ENCODE results near the gene CEP72. TPM values are rescaled to one million over a fixed set of nuclear protein-coding genes. Genes with fewer than 3 reads are reported as not detected.
"Not testable (repeated sequence)": the region's sequence is repeated elsewhere in the genome, so short reads cannot be mapped to it uniquely, and the experiment has no call there.

CEP72 gene
- total RNA-seq, 2 experiments from 2014 or later, result 34.4 to 38.6 TPM

- no peak overlapping the region for H3K4me3 Mint-ChIP-seq
- ChIA-PET CTCF (no interaction called here), POLR2A (no interaction called here)
- no peaks in the 10 kb centered on the region for H3K36me3 Mint-ChIP-seq (ENCODE audit: low read depth)
- no peak overlapping the region for H3K27ac Mint-ChIP-seq
- ATAC-seq (no peak), DNase-seq (no peak)
- H3K27me3 Mint-ChIP-seq (ENCODE audit: low read depth), result peaks cover 7% of the 10 kb centered on the region
- no peaks in the 10 kb centered on the region for H3K9me3 Mint-ChIP-seq (ENCODE audit: insufficient read depth)
- peaks cover 9% of the 10 kb centered on the region for H3K4me1 Mint-ChIP-seq (ENCODE audit: low read depth)
Measured at GRCh38 chr5:604391-604831, 7.7 kb upstream of the CEP72 start.

- H3K27me3 Mint-ChIP-seq (ENCODE audit: low read depth); H3K4me3 Mint-ChIP-seq; H3K27ac Mint-ChIP-seq; DNase-seq; H3K4me1 Mint-ChIP-seq (ENCODE audit: low read depth); POLR2A ChIA-PET; ATAC-seq; CTCF ChIA-PET; H3K9me3 Mint-ChIP-seq (ENCODE audit: insufficient read depth); H3K36me3 Mint-ChIP-seq (ENCODE audit: low read depth): not testable (repeated sequence)
Measured at GRCh38 chr5:605090-605489, 7.0 kb upstream of the CEP72 start.

- peaks cover 12% of the 10 kb centered on the region for H3K4me1 Mint-ChIP-seq (ENCODE audit: low read depth)
- no peak overlapping the region for H3K27ac Mint-ChIP-seq
- peaks cover 5% of the 10 kb centered on the region for H3K27me3 Mint-ChIP-seq (ENCODE audit: low read depth)
- H3K36me3 Mint-ChIP-seq (ENCODE audit: low read depth), result no peaks in the 10 kb centered on the region
- H3K4me3 Mint-ChIP-seq, result no peak overlapping the region
- no peaks in the 10 kb centered on the region for H3K9me3 Mint-ChIP-seq (ENCODE audit: insufficient read depth)
- ATAC-seq, result no peak
- ChIA-PET POLR2A (no interaction called here), CTCF (no interaction called here)
- no peak for DNase-seq
Measured at GRCh38 chr5:606061-606460, 6.1 kb upstream of the CEP72 start.

GRCh38 chr5:606526-607399, 5.4 kb upstream of the CEP72 start:
- Mint-ChIP-seq H3K4me3 (no peak overlapping the region), H3K9me3 (ENCODE audit: insufficient read depth) (no peaks in the 10 kb centered on the region), H3K36me3 (ENCODE audit: low read depth) (no peaks in the 10 kb centered on the region), H3K4me1 (ENCODE audit: low read depth) (peaks cover 16% of the 10 kb centered on the region), H3K27me3 (ENCODE audit: low read depth) (peaks cover 5% of the 10 kb centered on the region), H3K27ac (no peak overlapping the region)
- CTCF ChIA-PET, result no interaction called here
- DNase-seq (no peak), ATAC-seq (no peak)
- POLR2A ChIA-PET, result no interaction called here

GRCh38 chr5:607541-608428, 4.4 kb upstream of the CEP72 start:
- Mint-ChIP-seq H3K27me3 (ENCODE audit: low read depth) (peaks cover 5% of the 10 kb centered on the region), H3K4me3 (no peak overlapping the region), H3K4me1 (ENCODE audit: low read depth) (peaks cover 18% of the 10 kb centered on the region), H3K9me3 (ENCODE audit: insufficient read depth) (peaks cover under 1% of the 10 kb centered on the region), H3K27ac (no peak overlapping the region), H3K36me3 (ENCODE audit: low read depth) (peaks cover 2% of the 10 kb centered on the region)
- CTCF ChIA-PET, result no interaction called here
- ATAC-seq (no peak), DNase-seq (no peak)
- POLR2A ChIA-PET, result no interaction called here

- DNase-seq, result no peak
- H3K4me3 Mint-ChIP-seq, result no peak overlapping the region
- ChIA-PET POLR2A (no interaction called here), CTCF (no interaction called here)
- ATAC-seq, result no peak
- H3K36me3 Mint-ChIP-seq (ENCODE audit: low read depth), result peaks cover 9% of the 10 kb centered on the region
- H3K4me1 Mint-ChIP-seq (ENCODE audit: low read depth), result peaks cover 27% of the 10 kb centered on the region
- peaks cover 5% of the 10 kb centered on the region for H3K27me3 Mint-ChIP-seq (ENCODE audit: low read depth)
- H3K9me3 Mint-ChIP-seq (ENCODE audit: insufficient read depth), result peaks cover 4% of the 10 kb centered on the region
- H3K27ac Mint-ChIP-seq, result no peak overlapping the region
Measured at GRCh38 chr5:608429-609370, 3.4 kb upstream of the CEP72 start.

- Mint-ChIP-seq H3K4me1 (ENCODE audit: low read depth) (peaks cover 35% of the 10 kb centered on the region), H3K4me3 (no peak overlapping the region), H3K27me3 (ENCODE audit: low read depth) (peaks cover 5% of the 10 kb centered on the region), H3K27ac (no peak overlapping the region), H3K36me3 (ENCODE audit: low read depth) (peaks cover 16% of the 10 kb centered on the region), H3K9me3 (ENCODE audit: insufficient read depth) (peaks cover 5% of the 10 kb centered on the region)
- ATAC-seq (no peak), DNase-seq (no peak)
- ChIA-PET CTCF (no interaction called here), POLR2A (no interaction called here)
Measured at GRCh38 chr5:609506-609905, 2.6 kb upstream of the CEP72 start.

GRCh38 chr5:610011-610743, 2.0 kb upstream of the CEP72 start:
- POLR2A ChIA-PET, result no interaction called here
- no peak overlapping the region for H3K27ac Mint-ChIP-seq
- H3K9me3 Mint-ChIP-seq (ENCODE audit: insufficient read depth), result peaks cover 10% of the 10 kb centered on the region
- H3K4me3 Mint-ChIP-seq, result no peak overlapping the region
- H3K4me1 Mint-ChIP-seq (ENCODE audit: low read depth), result peaks cover 38% of the 10 kb centered on the region
- ATAC-seq, result no peak
- H3K27me3 Mint-ChIP-seq (ENCODE audit: low read depth), result peaks cover 5% of the 10 kb centered on the region
- CTCF ChIA-PET, result no interaction called here
- peaks cover 20% of the 10 kb centered on the region for H3K36me3 Mint-ChIP-seq (ENCODE audit: low read depth)
- DNase-seq, result no peak

GRCh38 chr5:610744-611730, 1.1 kb upstream of the CEP72 start:
- Mint-ChIP-seq H3K27ac (peak overlapping the region; percentile 52), H3K4me1 (ENCODE audit: low read depth) (peaks cover 45% of the 10 kb centered on the region), H3K36me3 (ENCODE audit: low read depth) (peaks cover 28% of the 10 kb centered on the region), H3K4me3 (peak overlapping the region; percentile 64), H3K9me3 (ENCODE audit: insufficient read depth) (peaks cover 10% of the 10 kb centered on the region), H3K27me3 (ENCODE audit: low read depth) (peaks cover 5% of the 10 kb centered on the region)
- ATAC-seq, result no peak
- no peak for DNase-seq
- POLR2A ChIA-PET, result no interaction called here
- CTCF ChIA-PET, result no interaction called here
